Measurements from ENCODE around the gene NSMCE1.
A peak's percentile ranks its signal among the peaks of the same experiment; 100 is the strongest.

The NSMCE1 gene

DNA sequence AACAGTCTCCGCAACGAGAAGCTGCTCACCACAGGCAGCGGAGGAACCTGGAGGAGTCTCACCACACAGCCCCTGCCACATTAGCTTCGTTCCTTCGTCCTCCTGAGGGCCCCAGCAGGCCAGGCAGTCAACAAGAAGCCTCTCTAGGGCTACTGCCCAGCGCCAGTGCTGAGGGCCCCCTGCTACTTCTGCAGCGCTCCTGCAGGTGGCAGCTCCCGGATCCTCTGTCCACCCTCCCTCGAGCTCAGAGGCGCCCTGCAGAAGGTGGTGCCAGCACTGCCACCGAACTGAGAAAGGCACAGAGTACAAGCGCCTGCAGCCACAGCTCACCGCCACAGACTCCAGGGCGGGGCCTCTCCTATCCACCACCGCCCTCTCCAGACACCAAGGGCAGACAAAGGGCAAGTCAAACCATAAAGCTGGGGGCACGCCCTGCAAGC, 38.0 kb downstream of the NSMCE1 start:
- peak; percentile 51 for DNase-seq (ENCODE audit: low read depth)

DNA sequence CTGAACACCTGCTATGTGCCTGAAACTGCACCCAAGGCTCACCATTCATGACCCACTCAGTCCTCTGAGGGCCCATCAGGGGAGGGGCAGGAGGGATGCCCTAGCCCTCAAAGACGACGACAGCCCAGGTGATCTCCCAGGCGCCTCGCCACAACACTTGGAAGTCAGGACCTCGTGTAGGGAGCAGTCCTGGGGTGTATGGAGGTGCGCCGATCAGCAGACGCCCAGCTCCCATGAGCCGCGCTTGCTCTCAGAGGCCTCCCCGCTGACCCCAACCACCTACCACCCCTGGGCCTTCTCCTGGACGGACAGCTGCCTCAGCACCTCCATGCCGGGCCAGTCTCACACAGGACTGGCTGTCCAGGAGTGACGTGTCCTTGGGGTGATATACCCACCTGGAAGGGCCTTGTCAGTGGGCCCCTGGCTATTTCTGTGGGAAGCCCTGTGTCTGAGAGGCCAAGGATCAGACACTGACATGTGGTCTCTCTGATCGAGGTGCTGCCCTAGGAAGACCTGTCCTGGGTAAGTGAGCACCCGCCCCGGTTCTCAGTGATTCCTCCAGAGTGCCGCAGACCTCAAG, 38.6 kb downstream of the NSMCE1 start:
- no peak for DNase-seq (ENCODE audit: low read depth)

DNA sequence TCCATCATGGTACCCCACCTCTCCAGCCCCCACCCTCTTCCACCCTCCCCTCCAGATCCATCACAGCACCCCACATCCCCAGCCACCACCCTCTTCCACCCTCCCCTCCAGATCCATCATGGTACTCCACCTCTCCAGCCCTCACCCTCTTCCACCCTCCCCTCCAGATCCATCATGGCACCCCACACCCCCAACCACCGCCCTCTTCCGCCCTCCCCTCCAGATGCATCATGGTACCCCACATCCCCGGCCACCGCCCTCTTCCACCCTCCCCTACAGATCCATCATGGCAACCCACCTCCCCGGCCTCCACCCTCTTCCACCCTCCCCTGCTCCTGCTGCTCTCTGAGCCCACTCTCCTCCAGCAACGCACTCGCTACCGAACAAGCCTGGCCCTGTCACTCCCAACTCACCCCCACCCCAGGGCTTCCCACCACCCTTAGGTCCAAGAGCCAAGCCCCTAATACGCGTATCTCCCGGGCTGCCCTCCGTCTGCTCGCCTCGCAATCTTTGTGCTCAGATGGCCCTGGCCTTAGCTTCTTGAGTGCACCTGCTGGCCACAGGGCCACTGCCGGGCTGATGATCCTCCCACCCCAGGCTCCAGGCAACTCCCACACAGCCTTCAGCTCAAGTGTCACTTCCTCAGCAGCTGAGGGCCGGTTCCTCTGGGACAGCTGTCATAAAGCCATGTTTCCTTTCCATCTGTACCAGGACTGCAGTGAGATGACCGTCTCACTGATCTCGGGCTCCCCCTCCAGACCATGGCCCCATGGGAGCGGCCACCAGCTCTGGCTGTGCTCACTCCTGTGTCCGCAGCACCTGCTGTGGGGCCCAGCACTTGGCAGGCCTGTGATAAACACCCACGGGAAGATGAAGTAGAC, 39.7 kb downstream of the NSMCE1 start:
- no peak for DNase-seq (ENCODE audit: low read depth)

DNA sequence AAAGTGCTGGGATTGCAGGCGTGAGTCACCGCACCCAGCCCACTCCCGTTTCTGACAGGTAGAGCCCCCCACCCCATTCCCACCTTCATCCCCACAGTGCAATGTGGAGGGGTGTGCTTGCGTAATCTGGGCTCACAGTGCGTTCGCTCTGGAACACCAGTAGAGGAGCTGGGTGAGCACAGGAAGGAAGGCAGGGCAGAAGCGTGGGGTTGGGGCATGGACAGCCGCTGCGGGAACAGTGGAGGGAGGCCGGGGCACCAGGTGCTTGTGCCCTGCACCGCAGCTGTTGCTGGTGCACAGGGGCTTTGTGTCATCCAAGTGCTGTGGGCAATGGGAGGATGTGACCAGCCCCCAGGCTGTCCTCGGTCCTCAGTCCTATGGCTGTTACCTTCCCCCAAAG, 40.5 kb downstream of the NSMCE1 start:
- DNase-seq (ENCODE audit: low read depth): no peak

DNA sequence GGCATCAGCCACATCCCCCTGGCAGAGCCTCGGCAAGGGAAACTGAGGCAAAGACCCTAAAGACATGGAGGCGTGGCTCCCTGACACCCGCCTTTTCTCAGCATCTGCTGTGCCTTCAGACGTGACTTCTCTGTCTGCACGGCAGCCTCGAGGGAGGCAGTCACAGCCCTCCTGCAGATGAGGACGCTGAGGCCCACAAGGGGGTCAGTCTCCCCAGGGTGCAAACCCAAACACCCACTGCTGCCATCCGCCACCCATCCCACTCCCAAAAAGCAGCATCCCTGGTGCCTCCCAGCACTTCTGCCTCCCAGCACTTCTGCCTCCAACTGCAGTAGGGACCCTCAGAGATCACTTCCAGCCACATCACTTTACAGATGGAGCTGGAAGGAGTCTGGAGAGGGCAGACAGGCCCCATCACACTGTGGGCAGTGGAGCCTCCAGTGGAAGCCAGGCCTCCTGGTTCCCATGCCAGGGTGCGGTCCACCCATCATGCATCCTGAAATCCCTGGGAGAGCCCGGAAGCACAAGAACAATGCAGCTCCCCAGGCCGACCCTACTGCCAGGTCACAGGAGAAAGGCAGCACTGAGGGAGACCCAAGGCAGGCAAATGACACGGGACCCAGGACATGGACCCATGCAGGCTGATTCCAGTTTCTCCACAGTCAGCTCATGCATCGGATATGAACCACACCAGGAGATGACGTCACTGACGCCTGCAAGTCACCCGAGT, 41.4 kb downstream of the NSMCE1 start:
- DNase-seq (ENCODE audit: low read depth): no peak

DNA sequence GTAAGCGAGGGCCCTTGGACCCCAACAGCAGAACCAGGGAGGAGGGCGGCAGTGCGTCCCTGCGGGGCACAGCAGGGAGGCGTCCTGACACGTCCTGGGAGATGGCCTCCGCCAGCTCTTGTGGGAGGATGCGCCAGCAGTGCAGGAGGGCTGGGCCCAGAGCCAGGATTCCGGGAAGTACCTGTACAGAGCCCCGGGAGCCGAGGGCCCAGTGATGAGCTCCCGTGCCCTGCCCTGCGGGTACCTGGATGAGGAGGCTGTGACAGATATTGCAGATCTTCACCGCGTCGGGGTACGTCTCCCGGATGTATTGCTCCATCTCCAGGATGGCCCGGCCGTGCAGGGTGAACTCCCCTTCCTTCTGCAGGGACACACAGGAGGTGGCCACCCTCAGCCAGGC, 42.1 kb downstream of the NSMCE1 start:
- no peak for DNase-seq (ENCODE audit: low read depth)

DNA sequence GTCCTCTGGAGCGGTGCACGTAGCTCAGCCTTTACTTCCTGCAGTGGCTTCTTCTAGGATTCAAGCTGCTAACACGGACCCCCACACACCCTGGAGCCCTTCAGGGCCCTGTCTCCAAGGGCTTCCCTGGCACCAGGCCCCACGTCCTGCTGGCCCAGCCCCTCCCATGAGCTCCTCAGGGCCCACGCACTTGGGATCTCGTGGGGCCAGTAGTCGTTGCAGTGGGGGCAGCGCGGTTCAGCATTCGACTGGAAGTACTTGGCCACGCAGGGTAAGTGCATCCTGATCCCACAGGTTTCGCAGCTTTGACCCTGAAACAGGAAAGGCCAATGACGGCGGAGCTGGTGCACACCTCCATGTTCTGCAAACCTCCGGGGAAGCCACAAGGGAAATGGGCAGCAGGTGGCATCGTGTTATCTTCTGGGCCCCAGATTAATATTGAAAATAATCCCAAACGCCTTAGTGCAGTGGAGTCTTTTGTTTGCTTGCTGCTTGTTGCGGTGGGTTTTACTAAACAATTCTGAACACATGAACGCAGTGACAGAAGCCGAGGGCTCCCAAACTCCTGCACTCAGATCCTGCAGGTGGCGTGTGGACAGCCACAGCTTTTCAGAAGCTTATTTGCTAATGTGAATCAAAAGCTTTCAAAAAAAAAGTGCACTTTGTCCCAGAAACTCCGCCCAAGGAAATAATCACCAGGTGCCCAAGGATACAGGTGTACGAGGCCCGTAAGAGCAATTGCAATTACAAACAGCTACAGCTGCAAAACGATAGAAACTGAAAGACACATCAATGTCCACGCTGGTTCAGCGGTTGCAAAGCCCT, 42.8 kb downstream of the NSMCE1 start:
- no peak for DNase-seq (ENCODE audit: low read depth)

DNA sequence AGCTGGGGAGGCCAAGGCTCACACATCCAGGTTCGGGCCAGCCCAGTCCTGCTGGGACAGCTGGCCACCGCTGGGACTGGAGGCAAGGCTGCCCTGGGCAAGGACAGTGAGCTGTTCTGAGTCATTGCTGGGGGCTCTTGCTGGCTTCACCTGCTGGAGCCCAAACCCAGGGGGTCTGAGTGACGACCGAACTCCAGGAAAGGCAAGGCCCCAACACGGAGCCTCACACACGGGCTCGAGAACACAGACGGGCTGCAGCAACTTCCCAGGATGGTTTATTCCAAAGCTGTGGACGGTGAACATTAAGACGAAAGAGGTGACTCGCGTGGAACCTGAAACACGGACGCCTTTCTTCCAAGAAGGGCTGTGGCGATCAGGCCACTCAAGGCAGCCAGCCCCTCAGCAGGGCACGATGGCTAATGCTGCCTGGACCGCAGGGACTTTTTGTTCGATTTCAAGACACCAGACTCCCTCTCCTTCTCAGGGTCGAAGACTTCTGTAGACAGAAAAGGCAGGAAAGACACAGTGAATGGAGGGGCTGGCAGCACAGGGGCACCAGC, 43.8 kb downstream of the NSMCE1 start:
- DNase-seq (ENCODE audit: low read depth): no peak

DNA sequence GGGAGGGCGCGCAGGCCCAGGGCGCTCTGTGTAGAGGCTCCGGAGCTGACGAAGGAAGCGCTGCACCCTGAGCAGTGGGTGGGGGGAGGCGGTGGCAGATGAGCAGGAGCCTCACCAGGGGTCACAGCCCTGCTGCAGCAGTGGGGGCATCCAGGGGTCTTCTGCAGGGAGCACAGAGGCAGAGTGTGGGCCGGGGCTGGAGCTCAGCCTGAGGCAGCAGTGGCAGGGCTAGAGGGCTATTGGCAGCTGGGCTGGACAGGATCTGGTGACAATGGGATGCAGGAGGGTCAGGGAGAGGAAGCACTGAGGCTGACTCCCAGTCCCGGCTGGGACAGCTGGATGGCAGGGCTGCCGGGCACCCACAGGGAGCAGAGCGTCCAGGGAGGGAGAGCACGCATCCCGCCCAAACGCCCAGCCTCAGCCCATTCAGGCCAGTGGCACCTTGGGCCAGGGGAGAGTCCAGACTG, 44.3 kb downstream of the NSMCE1 start:
- no peak for DNase-seq (ENCODE audit: low read depth)

DNA sequence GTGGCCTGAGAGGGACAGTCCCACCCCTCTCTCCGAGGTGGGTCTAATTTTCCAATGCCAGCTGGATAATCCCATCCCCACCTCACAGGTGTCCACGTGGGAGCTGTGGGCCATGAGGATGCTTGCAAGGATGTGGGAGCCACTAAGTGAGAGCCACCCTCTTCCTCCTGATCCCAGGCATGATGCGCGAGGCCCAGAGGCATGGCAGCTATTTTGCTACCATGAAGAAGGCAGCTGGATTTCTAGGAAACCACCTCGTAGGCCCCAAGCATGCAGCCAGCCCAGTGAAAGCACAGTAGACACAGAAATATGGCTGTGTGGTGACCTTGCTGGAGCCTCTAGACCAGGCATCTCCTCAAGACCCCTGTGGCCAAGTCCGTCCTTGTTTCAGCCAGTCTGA, 44.9 kb downstream of the NSMCE1 start:
- DNase-seq (ENCODE audit: low read depth): no peak

DNA sequence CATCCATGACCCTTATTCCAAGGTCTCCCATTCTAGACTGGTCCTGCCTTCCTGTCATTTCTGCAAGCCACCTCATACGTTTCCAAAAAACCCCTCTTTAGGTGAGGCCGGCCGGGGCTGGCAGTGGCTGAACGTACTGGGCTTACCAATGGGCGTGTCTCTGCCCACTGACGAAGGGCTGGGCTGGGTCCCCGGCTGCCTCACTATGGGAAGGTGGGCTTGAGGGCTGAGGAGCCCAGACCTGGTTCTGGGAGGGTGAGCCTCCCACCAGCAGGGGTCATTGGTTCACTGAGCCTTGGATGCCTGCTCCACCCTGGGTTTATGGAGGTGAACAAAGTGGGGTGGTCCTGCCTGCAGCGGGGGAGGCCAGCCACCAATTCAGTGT, 45.4 kb downstream of the NSMCE1 start:
- DNase-seq (ENCODE audit: low read depth): no peak

DNA sequence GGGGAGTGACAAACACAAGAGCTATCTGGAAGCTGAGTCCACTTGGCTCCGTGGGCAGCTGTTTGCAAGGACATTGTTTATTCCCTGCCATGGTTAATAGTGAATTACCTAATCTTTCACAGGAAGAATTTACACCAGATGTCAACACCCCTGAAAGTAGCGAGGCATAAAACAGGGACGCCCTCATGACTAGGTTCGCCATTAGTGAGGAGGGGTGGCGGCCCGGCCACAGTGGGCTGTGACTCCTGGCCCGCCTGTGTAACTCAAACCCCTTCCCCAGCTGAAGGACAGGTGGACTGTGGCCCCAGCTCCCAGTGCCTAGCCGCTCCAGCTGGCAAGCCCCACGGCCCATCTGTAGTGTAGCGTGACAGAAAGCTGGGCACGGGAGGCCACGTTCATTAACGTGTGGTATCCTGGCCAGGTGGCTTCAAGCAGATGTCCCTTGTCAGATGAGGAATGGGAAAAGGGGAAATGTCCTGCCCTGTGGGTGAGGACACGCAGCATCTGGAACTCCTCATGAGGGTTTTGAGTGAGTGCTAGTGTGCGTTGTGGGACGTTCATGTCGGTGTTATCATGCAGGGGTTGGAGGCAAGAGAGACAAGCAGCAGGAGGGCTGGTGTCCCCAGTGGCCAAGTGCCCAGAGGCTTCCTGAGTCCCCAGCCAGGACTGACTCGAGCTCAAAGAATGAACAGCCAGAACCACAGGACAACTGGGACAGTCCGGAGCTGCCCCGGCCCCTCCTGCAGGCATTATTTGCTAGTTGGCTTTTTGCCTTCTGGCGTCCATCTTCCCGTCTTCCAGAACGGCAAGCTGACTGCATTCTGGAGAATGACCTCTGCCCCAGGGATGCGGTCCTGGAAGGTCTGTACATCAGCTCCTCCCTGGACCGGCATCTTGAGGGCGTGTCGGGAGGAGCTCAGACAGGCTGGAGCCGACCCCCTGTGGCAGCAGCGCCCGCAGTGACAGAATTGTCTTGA, 46.0 kb downstream of the NSMCE1 start:
- no peak for DNase-seq (ENCODE audit: low read depth)

DNA sequence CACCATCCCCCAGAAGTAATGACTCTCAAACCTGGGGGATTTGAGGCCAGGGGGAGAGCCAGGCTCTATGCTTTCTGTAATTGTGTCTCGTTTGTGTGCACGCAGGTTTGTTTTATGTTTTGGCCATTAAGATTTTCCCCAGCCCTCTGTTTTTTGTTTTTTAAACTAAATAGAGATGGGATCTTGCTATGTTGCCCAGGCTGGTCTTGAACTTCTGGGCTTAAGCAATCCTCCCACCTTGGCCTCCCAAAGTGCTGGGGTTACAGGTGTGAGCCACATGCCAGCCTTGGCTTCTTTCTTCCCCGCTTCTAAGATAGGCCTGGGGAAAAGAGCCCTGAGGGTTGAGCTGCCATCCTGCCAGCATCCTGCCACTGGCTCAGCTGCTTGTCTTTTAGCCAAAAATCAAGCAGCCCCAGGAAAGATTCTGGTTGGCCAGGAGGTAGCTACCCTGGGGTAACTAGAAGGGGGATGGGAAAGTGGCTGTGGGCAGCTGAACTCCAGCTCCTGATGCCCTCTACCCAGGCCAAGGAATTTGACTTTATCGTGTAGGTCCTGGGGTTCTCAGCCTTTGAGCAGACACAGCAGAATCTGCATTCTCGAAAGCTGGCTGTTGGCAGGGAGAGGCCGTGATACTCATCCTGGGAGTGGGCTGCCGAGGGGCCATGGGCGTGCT, 46.9 kb downstream of the NSMCE1 start:
- DNase-seq (ENCODE audit: low read depth): no peak

DNA sequence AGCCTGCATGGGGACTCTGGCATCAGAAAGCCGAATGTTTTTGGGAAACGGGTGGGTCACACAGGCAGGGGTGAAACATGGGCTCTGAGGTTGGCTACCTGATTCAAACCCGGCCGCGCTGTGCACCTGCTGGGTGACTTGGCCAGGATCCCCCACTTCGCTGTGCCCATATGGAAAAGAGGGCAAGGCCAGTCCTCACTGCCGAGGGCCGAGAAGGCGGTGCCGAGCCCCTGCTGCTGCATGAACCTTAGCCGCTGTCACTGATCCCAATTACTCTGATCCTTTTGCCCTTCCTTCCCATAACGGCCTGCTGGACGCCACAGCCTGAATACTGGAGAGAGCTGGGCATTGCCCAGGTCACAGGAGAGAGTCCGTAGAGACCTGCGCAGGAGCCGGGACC, 47.6 kb downstream of the NSMCE1 start:
- no peak for DNase-seq (ENCODE audit: low read depth)

DNA sequence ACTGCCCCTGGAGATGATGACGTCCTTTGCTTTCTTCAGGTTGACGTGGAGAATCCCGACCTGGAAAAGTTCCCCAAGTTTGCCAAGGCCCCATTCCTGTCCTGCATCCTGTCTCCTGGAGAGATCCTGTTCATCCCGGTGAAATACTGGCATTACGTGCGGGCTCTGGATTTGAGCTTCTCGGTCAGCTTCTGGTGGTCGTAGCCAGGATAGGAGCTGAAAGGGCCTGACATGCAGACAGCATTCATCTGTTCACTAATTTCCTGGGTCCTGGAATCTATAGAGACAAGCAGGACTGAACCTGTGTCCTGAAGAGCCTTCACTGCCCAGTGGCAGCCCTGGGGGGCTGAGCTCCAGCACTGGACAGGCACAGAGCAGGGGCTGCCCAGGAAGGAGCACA, 48.0 kb downstream of the NSMCE1 start:
- no peak for DNase-seq (ENCODE audit: low read depth)

DNA sequence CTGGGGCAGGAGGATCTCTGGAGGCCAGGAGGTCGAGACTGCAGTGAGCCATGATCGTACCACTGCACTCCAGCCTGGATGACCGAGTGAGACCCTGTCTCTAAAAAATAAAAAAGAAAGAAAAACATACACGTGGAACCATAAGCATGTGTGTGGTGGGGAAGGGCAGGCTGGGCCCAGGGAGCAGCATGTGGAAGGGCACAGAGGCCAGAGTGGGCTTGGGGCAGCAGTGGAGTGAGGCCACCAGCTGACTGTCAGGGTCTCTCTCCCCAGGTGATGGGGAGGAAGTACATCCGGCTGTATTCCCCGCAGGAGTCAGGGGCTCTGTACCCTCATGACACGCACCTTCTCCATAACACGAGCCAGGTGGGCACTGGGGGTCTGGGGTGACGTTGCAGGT, 48.5 kb downstream of the NSMCE1 start:
- DNase-seq (ENCODE audit: low read depth): no peak

DNA sequence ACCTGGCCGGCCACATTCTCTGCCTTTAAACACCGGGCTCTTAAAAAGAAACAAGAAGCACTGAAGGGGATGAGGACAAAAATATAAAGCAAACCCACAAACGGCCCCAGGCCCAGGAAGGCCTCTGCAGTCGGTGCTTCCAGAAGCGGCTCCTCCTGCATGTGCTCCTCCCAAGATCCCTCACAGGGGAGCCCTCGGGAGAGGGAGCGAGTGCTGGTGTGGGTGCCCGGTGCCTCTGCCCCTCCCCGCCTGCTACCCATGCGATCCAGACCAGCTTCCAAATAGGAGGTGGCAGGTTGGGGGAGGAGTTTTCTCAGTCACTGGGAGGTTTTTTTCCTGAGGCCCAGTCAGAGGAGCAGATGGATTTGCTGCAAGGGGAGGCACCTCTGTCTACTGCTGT, 49.4 kb downstream of the NSMCE1 start:
- no peak for DNase-seq (ENCODE audit: low read depth)

DNA sequence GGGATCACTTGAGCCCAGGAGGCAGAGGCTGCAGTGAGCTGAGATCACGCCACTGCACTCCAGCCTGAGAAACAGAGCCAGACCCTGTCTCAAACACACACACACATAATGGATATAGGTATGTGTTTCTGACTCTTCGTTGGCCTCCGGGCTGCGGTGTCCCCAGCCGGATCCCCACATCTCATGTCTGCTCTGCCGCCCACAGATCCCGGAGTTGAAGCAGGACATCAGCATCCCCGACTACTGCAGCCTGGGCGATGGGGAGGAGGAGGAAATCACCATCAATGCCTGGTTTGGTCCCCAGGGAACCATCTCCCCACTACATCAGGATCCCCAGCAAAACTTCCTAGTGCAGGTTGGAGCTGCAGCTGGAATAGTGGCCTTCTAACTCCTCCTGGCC, 49.8 kb downstream of the NSMCE1 start:
- DNase-seq (ENCODE audit: low read depth): no peak

DNA sequence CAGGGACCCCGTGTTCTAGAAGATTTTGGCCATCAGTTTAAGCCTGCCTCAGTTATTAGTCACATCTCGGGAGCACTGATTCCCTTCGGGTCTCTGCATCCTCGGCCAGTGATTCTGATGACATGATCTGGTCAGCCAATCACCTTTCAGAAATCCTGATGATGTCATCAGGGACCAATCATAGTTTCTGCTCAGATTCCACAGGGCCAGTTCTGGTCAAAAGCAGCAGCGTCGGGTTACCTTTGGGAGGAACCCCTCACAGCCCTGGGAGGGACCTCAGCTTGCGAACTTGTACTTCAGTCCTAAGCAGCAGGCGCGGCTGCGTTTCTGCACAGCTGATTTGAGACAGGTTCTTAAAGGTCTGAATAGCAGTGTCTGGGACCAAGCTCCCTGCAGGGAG, 51.3 kb downstream of the NSMCE1 start:
- DNase-seq (ENCODE audit: low read depth): no peak

DNA sequence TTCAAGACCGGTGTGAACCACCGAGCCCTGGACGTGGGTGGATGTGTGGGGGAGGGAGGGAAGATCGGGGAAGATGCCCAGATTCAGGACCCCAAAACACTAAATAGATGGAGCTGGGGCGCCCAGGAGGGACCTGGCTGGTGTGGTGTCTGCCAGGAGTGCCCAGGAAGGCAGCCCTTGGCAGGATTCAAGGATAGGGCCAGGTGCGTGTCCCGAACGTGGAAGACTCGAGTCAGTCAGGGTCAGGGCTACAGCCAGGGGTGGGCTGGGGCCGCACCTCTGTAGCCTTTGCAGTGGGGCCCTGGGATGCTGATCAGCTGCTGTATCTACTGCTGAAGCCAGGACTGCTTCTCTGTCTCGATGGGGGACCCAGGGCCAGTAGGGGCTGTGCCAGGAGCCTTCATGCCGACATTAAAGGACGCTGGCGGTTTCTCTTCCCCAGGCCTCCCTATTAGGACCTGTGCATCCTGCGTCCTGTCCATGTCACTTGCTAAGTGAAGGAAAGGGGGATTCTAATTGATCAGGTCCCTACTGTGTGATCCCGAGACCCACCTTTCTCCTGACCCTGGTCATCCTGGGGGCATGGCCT, 52.2 kb downstream of the NSMCE1 start:
- DNase-seq (ENCODE audit: low read depth): no peak

Data from activated gamma-delta T cell treated with anti-CD3 and anti-CD28 coated beads, Interleukin-2, amount 50 U/mL, for 16 hours (primary cell).